Glutamatergic neuron (in vitro differentiated cells): ENCODE measurements around the gene SYNGR3. TPM values are rescaled to one million over a fixed set of nuclear protein-coding genes. Genes with fewer than 3 reads are reported as not detected.

Experiments used
- DNase-seq: peaks from one replicate; pipeline ENCODE4 v3.0.0; 2022
- H3K27ac Mint-ChIP-seq: one replicate; pipeline ENCODE4 v1.8.0; 2020; ENCODE audit warnings: mild to moderate bottlenecking, mixed read lengths, inconsistent platforms; ENCODE audit not compliant: unreplicated experiment
- H3K27me3 Mint-ChIP-seq: one replicate; pipeline ENCODE4 v1.8.0; 2020; ENCODE audit warnings: mild to moderate bottlenecking, moderate library complexity, mixed read lengths, inconsistent platforms; ENCODE audit not compliant: unreplicated experiment
- H3K36me3 Mint-ChIP-seq: one replicate; pipeline ENCODE4 v1.8.0; 2020; ENCODE audit warnings: mild to moderate bottlenecking, mixed read lengths, inconsistent platforms; ENCODE audit not compliant: unreplicated experiment
- H3K4me1 Mint-ChIP-seq: one replicate; pipeline ENCODE4 v1.8.0; 2020; ENCODE audit warnings: mild to moderate bottlenecking, low read depth, mixed read lengths, inconsistent platforms; ENCODE audit not compliant: unreplicated experiment
- H3K4me3 Mint-ChIP-seq: one replicate; pipeline ENCODE4 v1.8.0; 2020; ENCODE audit warnings: mild to moderate bottlenecking, mixed read lengths, inconsistent platforms; ENCODE audit not compliant: unreplicated experiment
- H3K9me3 Mint-ChIP-seq: one replicate; pipeline ENCODE4 v1.8.0; 2020; ENCODE audit warnings: mild to moderate bottlenecking, moderate library complexity, mixed read lengths, inconsistent platforms; ENCODE audit not compliant: unreplicated experiment
- total RNA-seq: library from RNA; stranded (reverse); fragmentation: NEBNext Ultra II Directional; extraction: Animal tissue kit (Norgen Biotek cat#: 25700); gene quantifications from one replicate; pipeline ENCODE4 v1.2.1, GENCODE V29; 2021; ENCODE audit not compliant: unreplicated experiment
- TF ChIP-seq, protein P1 (sequence below): fragments of 200-600 bp; sonication (generic); IDR thresholded peaks from one replicate; pipeline ENCODE4 v1.5.0; 2021; ENCODE audit not compliant: partially characterized antibody, unreplicated experiment

Gene SYNGR3
- total RNA-seq, 1 donor from 2014 or later: 45.7 TPM

DNA sequence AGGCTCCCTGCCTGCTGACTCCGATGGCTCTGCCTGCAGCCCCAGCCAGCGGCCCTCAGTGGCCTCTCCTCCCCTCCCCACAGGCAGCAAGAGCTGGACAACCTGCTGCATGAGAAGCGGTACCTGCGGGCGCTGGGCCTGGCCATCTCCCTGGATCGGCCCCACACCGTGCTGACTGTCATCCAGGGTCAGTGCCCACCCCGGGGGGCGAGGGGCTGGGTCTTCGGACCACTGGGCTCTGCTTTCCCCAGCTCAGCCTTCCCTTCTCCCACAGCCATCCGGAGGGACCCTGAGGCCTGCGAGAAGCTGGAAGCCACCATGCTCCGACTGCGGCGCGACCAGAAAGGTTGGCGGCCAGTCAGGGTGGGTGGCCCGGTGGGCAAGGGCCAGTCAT is 11.9 kb upstream of the SYNGR3 start:
- H3K4me3 Mint-ChIP-seq: no peak overlapping the region
- no peak overlapping the region for H3K27ac Mint-ChIP-seq

DNA sequence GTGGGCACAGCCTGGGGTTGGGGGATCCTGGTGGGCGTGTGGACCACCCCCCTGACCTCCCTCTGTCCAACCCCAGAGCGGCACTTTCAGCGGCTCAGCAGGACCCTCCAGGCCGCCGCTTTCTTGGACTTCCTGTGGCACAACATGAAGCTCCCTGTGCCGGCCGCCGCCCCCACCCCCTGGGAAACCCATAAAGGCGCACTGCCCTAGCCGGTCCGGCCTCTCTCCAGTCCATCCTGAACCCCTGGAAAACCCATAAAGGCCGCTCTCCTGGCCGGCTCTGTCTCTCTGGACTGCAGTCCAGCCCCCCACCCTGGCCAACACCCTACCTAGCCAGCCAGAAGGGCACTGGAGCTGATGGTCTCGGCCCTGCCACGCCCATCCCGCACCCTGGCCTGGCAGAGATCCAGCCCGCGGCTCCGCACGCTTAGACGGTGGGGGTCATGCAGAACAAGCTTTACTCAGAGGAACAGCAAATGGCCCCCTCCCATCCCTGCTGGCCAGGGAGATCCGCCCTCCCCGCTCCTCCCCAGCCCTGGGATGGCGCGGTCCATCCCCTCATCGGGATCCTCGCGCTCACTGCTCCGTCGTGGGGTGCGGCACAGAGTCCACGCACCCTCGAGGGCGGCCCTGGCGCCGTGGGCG is 11.2 kb upstream of the SYNGR3 start:
- Mint-ChIP-seq H3K4me1 (peaks cover 16% of the 10 kb centered on the region), H3K9me3 (peaks cover 2% of the 10 kb centered on the region), H3K27ac (no peak overlapping the region), H3K27me3 (peaks cover 8% of the 10 kb centered on the region), H3K4me3 (no peak overlapping the region), H3K36me3 (no peaks in the 10 kb centered on the region)
- TF ChIP-seq, protein P1, sequence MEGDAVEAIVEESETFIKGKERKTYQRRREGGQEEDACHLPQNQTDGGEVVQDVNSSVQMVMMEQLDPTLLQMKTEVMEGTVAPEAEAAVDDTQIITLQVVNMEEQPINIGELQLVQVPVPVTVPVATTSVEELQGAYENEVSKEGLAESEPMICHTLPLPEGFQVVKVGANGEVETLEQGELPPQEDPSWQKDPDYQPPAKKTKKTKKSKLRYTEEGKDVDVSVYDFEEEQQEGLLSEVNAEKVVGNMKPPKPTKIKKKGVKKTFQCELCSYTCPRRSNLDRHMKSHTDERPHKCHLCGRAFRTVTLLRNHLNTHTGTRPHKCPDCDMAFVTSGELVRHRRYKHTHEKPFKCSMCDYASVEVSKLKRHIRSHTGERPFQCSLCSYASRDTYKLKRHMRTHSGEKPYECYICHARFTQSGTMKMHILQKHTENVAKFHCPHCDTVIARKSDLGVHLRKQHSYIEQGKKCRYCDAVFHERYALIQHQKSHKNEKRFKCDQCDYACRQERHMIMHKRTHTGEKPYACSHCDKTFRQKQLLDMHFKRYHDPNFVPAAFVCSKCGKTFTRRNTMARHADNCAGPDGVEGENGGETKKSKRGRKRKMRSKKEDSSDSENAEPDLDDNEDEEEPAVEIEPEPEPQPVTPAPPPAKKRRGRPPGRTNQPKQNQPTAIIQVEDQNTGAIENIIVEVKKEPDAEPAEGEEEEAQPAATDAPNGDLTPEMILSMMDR: no peak
- no peak for DNase-seq

More for the DNA sequence above, 11.9 kb upstream of the SYNGR3 start:
- TF ChIP-seq, protein P1: no peak
- peaks cover 12% of the 10 kb centered on the region for H3K4me1 Mint-ChIP-seq
- peaks cover 2% of the 10 kb centered on the region for H3K9me3 Mint-ChIP-seq
- DNase-seq: no peak
- no peaks in the 10 kb centered on the region for H3K36me3 Mint-ChIP-seq
- peaks cover 6% of the 10 kb centered on the region for H3K27me3 Mint-ChIP-seq

DNA sequence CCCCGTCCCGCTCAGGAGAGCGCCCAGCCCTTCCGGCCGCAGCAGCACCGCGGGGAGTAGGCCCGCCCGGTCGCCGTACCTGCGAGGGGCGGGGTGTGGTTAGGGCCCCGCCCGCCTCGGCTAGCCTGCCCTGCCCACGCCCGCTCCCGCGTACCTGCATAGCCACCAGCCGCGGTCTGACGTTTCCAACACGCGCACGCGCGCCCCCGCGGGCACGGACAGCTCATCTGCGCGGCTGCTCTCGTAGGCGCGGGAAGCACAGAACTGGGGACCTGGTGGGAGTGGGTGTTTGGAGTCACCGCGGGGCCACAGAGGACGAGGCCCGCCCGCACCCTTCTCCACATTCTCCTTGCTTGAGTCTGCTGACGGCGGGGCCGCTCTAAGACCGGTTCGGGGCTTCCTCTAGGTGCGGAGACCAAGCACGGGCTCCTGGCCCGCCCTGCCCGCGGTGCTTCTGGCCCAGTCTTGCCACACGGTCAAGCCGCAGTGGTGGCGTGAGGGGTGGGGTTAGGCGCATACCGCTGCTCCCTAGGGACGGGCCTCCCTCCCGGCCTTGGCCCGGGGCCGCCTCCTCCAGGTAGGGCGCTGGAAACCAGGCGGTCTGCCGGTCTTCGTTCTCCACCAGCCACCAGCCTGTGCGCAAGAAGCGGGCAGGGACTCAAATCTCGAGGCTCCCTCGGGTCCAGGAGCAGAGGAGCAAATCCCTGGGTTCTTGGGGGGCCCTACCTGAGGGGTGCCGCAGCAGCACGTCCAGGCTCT is 10.3 kb upstream of the SYNGR3 start:
- Mint-ChIP-seq H3K4me3 (peak overlapping the region; percentile 30), H3K9me3 (peaks cover 2% of the 10 kb centered on the region), H3K27ac (no peak overlapping the region), H3K27me3 (peaks cover 8% of the 10 kb centered on the region), H3K36me3 (no peaks in the 10 kb centered on the region), H3K4me1 (peaks cover 16% of the 10 kb centered on the region)
- DNase-seq: no peak
- TF ChIP-seq, protein P1: no peak

DNA sequence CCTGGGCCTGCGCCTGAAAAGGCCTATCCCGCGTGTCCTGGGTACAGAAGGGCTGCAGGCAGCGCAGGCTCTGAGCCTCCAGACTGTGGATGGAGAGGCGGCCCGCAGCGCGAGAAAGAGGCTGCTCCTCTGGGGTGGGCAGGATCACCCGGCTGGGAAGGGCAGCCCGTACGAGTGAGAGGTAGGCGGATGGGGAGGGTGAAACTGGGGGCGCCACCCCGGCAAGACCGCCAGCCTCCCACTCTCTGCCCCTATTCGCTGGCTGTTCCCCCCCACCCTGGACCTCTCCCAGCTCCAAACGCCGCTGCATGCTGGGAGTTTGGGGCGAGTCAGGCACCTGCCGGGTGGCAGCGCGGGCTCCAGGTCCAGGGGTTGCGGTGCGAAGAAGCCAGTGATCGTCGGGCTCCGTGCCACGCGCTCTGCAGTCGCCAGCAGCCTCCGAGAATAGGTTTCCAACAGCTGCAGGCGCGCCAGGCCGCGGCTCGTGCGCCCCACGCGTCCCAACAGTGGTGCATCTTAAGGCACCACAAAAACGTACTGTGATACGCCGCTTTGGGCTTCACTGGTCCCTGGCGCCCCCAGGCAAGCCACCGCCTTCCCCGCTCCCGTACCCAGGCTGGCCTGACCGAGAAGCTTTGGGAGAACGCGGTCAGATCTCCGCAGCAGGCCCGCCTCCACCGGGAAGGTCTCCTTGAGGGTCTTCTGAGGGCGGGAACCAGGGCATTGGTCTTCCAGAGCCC is 9.6 kb upstream of the SYNGR3 start:
- DNase-seq: no peak
- H3K27me3 Mint-ChIP-seq: peaks cover 11% of the 10 kb centered on the region

More for the DNA sequence above, 9.6 kb upstream of the SYNGR3 start:
- H3K4me3 Mint-ChIP-seq: no peak overlapping the region
- no peak overlapping the region for H3K27ac Mint-ChIP-seq
- H3K4me1 Mint-ChIP-seq: peaks cover 16% of the 10 kb centered on the region
- H3K36me3 Mint-ChIP-seq: no peaks in the 10 kb centered on the region
- TF ChIP-seq, protein P1: no peak
- peaks cover 2% of the 10 kb centered on the region for H3K9me3 Mint-ChIP-seq
